GM23248 (cell line): ENCODE results near the gene COLEC11.

ENCODE experiments used
- EZH2 ChIP-seq: fragments of 200-600 bp; sonication (generic); IDR thresholded peaks from 2 replicates; pipeline ENCODE4 v1.6.1; 2018; ENCODE audit warnings: antibody characterized with exemption, mild to moderate bottlenecking; ENCODE audit not compliant: insufficient read depth, poor library complexity, severe bottlenecking
- EZH2phosphoT487 ChIP-seq: fragments of 200-600 bp; sonication (generic); IDR thresholded peaks from 2 replicates; pipeline ENCODE4 v1.6.1; 2018; ENCODE audit warnings: antibody characterized with exemption, moderate library complexity, mild to moderate bottlenecking, low read depth; ENCODE audit not compliant: insufficient read depth

- TF ChIP-seq EZH2, result no peak
- TF ChIP-seq EZH2phosphoT487, result no peak
Measured at GRCh38 chr2:3626812-3627499, 32.0 kb downstream of the COLEC11 start.
